Left ventricle myocardium inferior (tissue), 1 donor: ENCODE measurements around the gene DHX16. TPM values are rescaled to one million over a fixed set of nuclear protein-coding genes. Genes with fewer than 3 reads are reported as not detected.
"Not testable (repeated sequence)": the region's sequence is repeated elsewhere in the genome, so short reads cannot be mapped to it uniquely, and the experiment has no call there.

Experiments
- DNase-seq: peaks from one replicate; pipeline ENCODE4 v3.0.0-alpha.2; 2020
- H3K27ac ChIP-seq: fragments of 200-600 bp; replicated peaks from 2 replicates; pipeline ENCODE4 v1.8.0; 2021
- H3K27me3 ChIP-seq: fragments of 200-600 bp; 2 replicates; pipeline ENCODE4 v1.8.0; 2021; ENCODE audit warnings: low read depth
- H3K36me3 ChIP-seq: fragments of 200-600 bp; 2 replicates; pipeline ENCODE4 v1.8.0; 2021
- H3K4me1 ChIP-seq: fragments of 200-600 bp; 2 replicates; pipeline ENCODE4 v1.8.0; 2021
- H3K4me3 ChIP-seq: fragments of 200-600 bp; 2 replicates; pipeline ENCODE4 v1.8.0; 2021; ENCODE audit warnings: mild to moderate bottlenecking, moderate library complexity
- H3K9me3 ChIP-seq: fragments of 200-600 bp; replicated peaks from 2 replicates; pipeline ENCODE4 v1.8.0; 2021
- CTCF ChIP-seq: fragments of 200-600 bp; IDR thresholded peaks from 2 replicates; pipeline ENCODE4 v1.8.0; 2021; ENCODE audit warnings: antibody characterized with exemption, mild to moderate bottlenecking, borderline replicate concordance
- intact Hi-C: fragments of 100-400 bp; cut with micrococcal nuclease; formaldehyde crosslinking; loops from one replicate; pipeline ENCODE4 v1.11.0; 2022
- total RNA-seq: library from RNA; stranded (reverse); fragmentation: NEBNext Ultra II Directional; extraction: Animal tissue kit (Norgen Biotek cat#: 25700); gene quantifications from one replicate; pipeline ENCODE4 v1.2.1, GENCODE V29; 2021
- donor health status: DM: no; HTN: yes; CAD: no; lungs with severe emphysema.

DHX16 gene
- total RNA-seq, 1 donor from 2014 or later, result 22.1 TPM

- no peak for TF ChIP-seq CTCF
- Histone ChIP-seq H3K27me3 (no peaks in the 10 kb centered on the region), H3K36me3 (peaks cover 44% of the 10 kb centered on the region), H3K27ac (peak overlapping the region; percentile 43), H3K9me3 (no peaks in the 10 kb centered on the region), H3K4me1 (peaks cover 65% of the 10 kb centered on the region), H3K4me3 (peak overlapping the region; percentile 83)
- intact Hi-C loops, result loop anchor here (2.0 kb wide), 1 partner anchor 43 kb away; no protein-coding TSS in a partner anchor
- DNase-seq, result no peak
Measured at GRCh38 chr6:30679765-30680535, 7.1 kb upstream of the DHX16 start.

- DNase-seq, result peak; percentile 88
- peaks cover 57% of the 10 kb centered on the region for H3K4me1 ChIP-seq
- H3K36me3 ChIP-seq, result peaks cover 44% of the 10 kb centered on the region
- H3K4me3 ChIP-seq, result peak overlapping the region; percentile 83
- peak overlapping the region; percentile 43 for H3K27ac ChIP-seq
- H3K9me3 ChIP-seq, result no peaks in the 10 kb centered on the region
- no peaks in the 10 kb centered on the region for H3K27me3 ChIP-seq
- intact Hi-C loops, result loop anchor here (2.0 kb wide), 1 partner anchor 44 kb away; no protein-coding TSS in a partner anchor
- peak; percentile 98 for TF ChIP-seq CTCF
Measured at GRCh38 chr6:30678964-30679726, 6.3 kb upstream of the DHX16 start.

GRCh38 chr6:30676660-30677285, 4.0 kb upstream of the DHX16 start:
- Histone ChIP-seq H3K36me3 (peaks cover 44% of the 10 kb centered on the region), H3K27me3 (no peaks in the 10 kb centered on the region), H3K27ac (no peak overlapping the region), H3K4me3 (no peak overlapping the region), H3K9me3 (no peaks in the 10 kb centered on the region), H3K4me1 (peaks cover 47% of the 10 kb centered on the region)
- DNase-seq, result no peak
- intact Hi-C loops, result no loop called here
- TF ChIP-seq CTCF, result no peak

GRCh38 chr6:30670760-30671527, 1.9 kb downstream of the DHX16 start:
- Histone ChIP-seq H3K27me3 (no peaks in the 10 kb centered on the region), H3K4me1 (peaks cover 25% of the 10 kb centered on the region), H3K4me3 (no peak overlapping the region), H3K9me3 (no peaks in the 10 kb centered on the region), H3K27ac (no peak overlapping the region), H3K36me3 (peaks cover 54% of the 10 kb centered on the region)
- no peak for DNase-seq
- intact Hi-C loops, result no loop called here
- no peak for TF ChIP-seq CTCF

GRCh38 chr6:30666300-30666699, 6.5 kb downstream of the DHX16 start:
- H3K27me3 ChIP-seq, DNase-seq, H3K27ac ChIP-seq, H3K4me3 ChIP-seq, H3K4me1 ChIP-seq, H3K9me3 ChIP-seq, intact Hi-C loops: not testable (repeated sequence)
- peaks cover 97% of the 10 kb centered on the region for H3K36me3 ChIP-seq
